ENCODE measurements around the gene TEDC1. TPM values are rescaled to one million over a fixed set of nuclear protein-coding genes. Genes with fewer than 3 reads are reported as not detected.

The TEDC1 gene
- total RNA-seq, 1 experiment from 2014 or later: 26.2 TPM

DNA sequence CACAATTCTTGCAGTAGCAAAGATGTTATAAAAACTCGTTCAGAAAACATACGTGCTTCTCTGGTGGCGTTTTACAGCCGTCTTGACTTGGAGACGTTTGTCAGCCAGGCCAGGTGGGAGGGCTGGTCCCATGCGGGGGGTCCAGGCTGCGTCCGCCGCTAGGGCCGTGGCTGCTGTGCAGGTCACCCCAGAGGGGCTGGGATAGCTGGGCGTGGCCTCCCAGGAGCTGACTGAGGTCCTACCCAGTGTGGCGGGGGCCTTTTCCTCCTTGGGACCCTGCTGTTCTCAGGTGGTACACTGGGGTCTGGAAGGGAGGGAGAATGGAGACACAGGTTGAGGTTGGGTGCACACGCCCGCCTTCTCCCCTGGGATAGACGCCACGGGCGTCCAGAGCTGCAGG, 46.2 kb upstream of the TEDC1 start:
- H3K27ac ChIP-seq (ENCODE audit: insufficient read length, low read depth, low read length): no peak overlapping the region
- no peak overlapping the region for H3K14ac ChIP-seq (ENCODE audit: insufficient read depth, low read length)
- H3K4me3 Mint-ChIP-seq: no peak overlapping the region
- no peak overlapping the region for H4K91ac ChIP-seq (ENCODE audit: insufficient read length, low read depth, low read length)
- no peak for DNase-seq
- H2BK5ac ChIP-seq (ENCODE audit: insufficient read length, low read length): no peak overlapping the region
- H4K8ac ChIP-seq (replicated peaks; ENCODE audit: insufficient read length, low read depth, low read length): no peak overlapping the region
- no peak overlapping the region for H2AK5ac ChIP-seq (ENCODE audit: insufficient read length, low read length)
- H3K27me3 ChIP-seq (ENCODE audit: insufficient read depth, low read length): no peaks in the 10 kb centered on the region
- H3K4me1 ChIP-seq (ENCODE audit: insufficient read depth, low read length): no peaks in the 10 kb centered on the region
- peaks cover 16 to 37% (median 21%) of the 10 kb centered on the region in 3 experiments; a peak in 6 of 7 replicates for H3K36me3 Mint-ChIP-seq (ENCODE audit: insufficient read depth in 1 of 3, low read depth in 3 of 3)
- no peak overlapping the region for H4K5ac ChIP-seq (ENCODE audit: insufficient read length, low read depth, low read length)
- H4K20me1 ChIP-seq (ENCODE audit: control insufficient read depth, insufficient read depth, insufficient read length): no peaks in the 10 kb centered on the region
- no peaks in the 10 kb centered on the region for H3K9me3 ChIP-seq (ENCODE audit: control insufficient read depth, low read depth, low read length)
- no peak overlapping the region for H3K4ac ChIP-seq (ENCODE audit: low read depth, low read length)
- no peak overlapping the region for H3K56ac ChIP-seq (ENCODE audit: insufficient read length, low read depth, low read length)
- H2BK12ac ChIP-seq (ENCODE audit: insufficient read length, low read depth, low read length): no peak overlapping the region
- no peaks in the 10 kb centered on the region for H3K23me2 ChIP-seq (ENCODE audit: insufficient read length, low read depth, low read length, poor library complexity, severe bottlenecking)
- H3K27ac Mint-ChIP-seq: no peak overlapping the region
- H3K4me2 ChIP-seq (ENCODE audit: insufficient read depth, insufficient read length, low read length): no peak overlapping the region
- no peak overlapping the region for H3K18ac ChIP-seq (ENCODE audit: insufficient read length, low read depth, low read length)
- H2BK20ac ChIP-seq (ENCODE audit: low read depth, low read length, poor library complexity, severe bottlenecking): no peak overlapping the region
- no CpG with 5 or more reads among the region's 17 CpGs for WGBS (ENCODE audit: extremely low coverage, insufficient read length, low lambda C conversion rate)
- no peaks in the 10 kb centered on the region for H3K27me3 Mint-ChIP-seq (ENCODE audit: low read depth)
- H3K9ac ChIP-seq (ENCODE audit: extremely low read depth, insufficient read length, low read length): no peak overlapping the region
- no peak overlapping the region for H2AFZ ChIP-seq (ENCODE audit: low read length)
- no peaks in the 10 kb centered on the region for H3K4me1 Mint-ChIP-seq
- no peak overlapping the region for H3K23ac ChIP-seq (ENCODE audit: insufficient read length, low read depth, low read length)
- no peaks in the 10 kb centered on the region for H3K79me2 ChIP-seq (ENCODE audit: insufficient read depth, low read length)
- H3K9me3 Mint-ChIP-seq: no peaks in the 10 kb centered on the region
- H3T11ph ChIP-seq (ENCODE audit: low read length): no peak overlapping the region
- H2BK120ac ChIP-seq (ENCODE audit: low read depth, low read length, poor library complexity, severe bottlenecking): no peak overlapping the region
- no peaks in the 10 kb centered on the region for H3K79me1 ChIP-seq (ENCODE audit: insufficient read depth, low read depth, low read length, poor library complexity, severe bottlenecking)
- no peak for TF ChIP-seq CTCF (conservative IDR thresholded peaks at IDR 0.05)
- no peak overlapping the region for H2BK15ac ChIP-seq (ENCODE audit: low read depth, low read length)

Measured in H9 (cell line).